ENCODE measurements around the gene FCHSD2. TPM values are rescaled to one million over a fixed set of nuclear protein-coding genes. Genes with fewer than 3 reads are reported as not detected.

FCHSD2 gene
- total and polyA plus RNA-seq, 2 of the 8 experiments (the other 6 are each of a cell fraction or from before 2014, with no cell fraction given): 4.1 to 7.8 TPM

- no peak overlapping the region for H4K5ac ChIP-seq (ENCODE audit: insufficient read length, low read depth, low read length)
- H2BK5ac ChIP-seq (ENCODE audit: low read depth, low read length): no peak overlapping the region
- H4K91ac ChIP-seq (replicated peaks; ENCODE audit: insufficient read length, low read length): no peak overlapping the region
- no peaks in the 10 kb centered on the region for H4K20me1 ChIP-seq (replicated peaks in 1 of 2; ENCODE audit: control insufficient read depth in 1 of 2, insufficient read depth in 2 of 2, low read length in 2 of 2)
- H3K14ac ChIP-seq (ENCODE audit: insufficient read length): no peak overlapping the region
- no peaks in the 10 kb centered on the region for H3K79me1 ChIP-seq (ENCODE audit: low read depth, low read length)
- no peak overlapping the region for H3K4ac ChIP-seq (replicated peaks; ENCODE audit: insufficient read length, low read depth, low read length)
- no peak overlapping the region for H3K23ac ChIP-seq (ENCODE audit: insufficient read length)
- no peak for FAIRE-seq
- ChIA-PET CTCF (ENCODE audit: partially characterized antibody) (interaction anchor here (1.2 to 9.4 kb wide), 4 partner anchors 10 to 342 kb away, joined by 3 to 258 read pairs (median 27); no protein-coding TSS in a partner anchor), POLR2A (ENCODE audit: partially characterized antibody) (no interaction called here)
- H3K23me2 ChIP-seq (ENCODE audit: low read depth, low read length): no peaks in the 10 kb centered on the region
- H2BK15ac ChIP-seq (ENCODE audit: low read length): no peak overlapping the region
- no peak overlapping the region for H2BK12ac ChIP-seq (ENCODE audit: low read depth, low read length)
- H2AFZ ChIP-seq (ENCODE audit: low read length): no peak overlapping the region
- DNase-seq (ENCODE audit: low read depth in 1 of 2, low spot score in 2 of 2): no peak
- H3K4me3 ChIP-seq (ENCODE audit: extremely low read depth in 1 of 4, insufficient read depth in 2 of 4, low read depth in 3 of 4, low read length in 4 of 4): no peak overlapping the region
- no peak overlapping the region for H3K18ac ChIP-seq (ENCODE audit: extremely low read depth, low read length)
- no peak overlapping the region for H2BK120ac ChIP-seq (replicated peaks; ENCODE audit: low read depth, low read length)
- no peak overlapping the region for H2BK20ac ChIP-seq (ENCODE audit: low read length)
- H3K4me2 ChIP-seq (ENCODE audit: insufficient read depth in 1 of 2, low read depth in 2 of 2, low read length in 2 of 2): no peak overlapping the region
- no peak overlapping the region for H3K56ac ChIP-seq (replicated peaks; ENCODE audit: insufficient read length, low read depth, low read length)
- no peaks in the 10 kb centered on the region for H3K9me3 ChIP-seq (ENCODE audit: insufficient read depth in 2 of 2, low read depth in 1 of 2, low read length in 1 of 2)
- no peak overlapping the region for H3K9ac ChIP-seq (replicated peaks in 1 of 4; ENCODE audit: extremely low read depth in 1 of 4, low read depth in 3 of 4, low read length in 3 of 4)
- H3K27me3 ChIP-seq (replicated peaks in 1 of 4; ENCODE audit: control insufficient read depth in 3 of 4, extremely low read depth in 1 of 4, insufficient read depth in 3 of 4, low read length in 3 of 4): no peaks in the 10 kb centered on the region
- no peak overlapping the region for H3K27ac ChIP-seq (ENCODE audit: low read depth, low read length)
- H2AK5ac ChIP-seq (ENCODE audit: low read depth, low read length): no peak overlapping the region
- no peaks in the 10 kb centered on the region for H3K36me3 ChIP-seq (ENCODE audit: control insufficient read depth in 2 of 4, insufficient read depth in 4 of 4, low read length in 3 of 4)
- 89% methylated on average over 4 of the region's 4 CpGs; no CpG with 5 or more reads in 1 of the 2 experiments for WGBS, 2 experiments (ENCODE audit: extremely low coverage in 1 of 2, insufficient coverage in 1 of 2, insufficient read length in 1 of 2, insufficient replicate concordance in 2 of 2, low coverage in 1 of 2, low lambda C conversion rate in 2 of 2, missing lambda C conversion rate in 1 of 2)
- H3K4me1 ChIP-seq (replicated peaks in 1 of 4; ENCODE audit: control insufficient read depth in 3 of 4, insufficient read depth in 4 of 4, low read length in 3 of 4): peaks cover 0 to 5% (median 3%) of the 10 kb centered on the region in 4 experiments; a peak in 2 of 7 replicates
- H4K8ac ChIP-seq (ENCODE audit: extremely low read depth, insufficient read depth, low read length): no peak overlapping the region
- no peaks in the 10 kb centered on the region for H3K79me2 ChIP-seq (ENCODE audit: control insufficient read depth in 1 of 2, insufficient read depth in 2 of 2, low read length in 2 of 2)
- TF ChIP-seq RXRA (IDR thresholded peaks at IDR 0.05; ENCODE audit: insufficient read depth, low read depth, low read length) (no peak), SIN3A (conservative IDR thresholded peaks at IDR 0.05 in 1 of 2, IDR thresholded peaks at IDR 0.05 in 1 of 2; ENCODE audit: low read depth in 1 of 2, low read length in 2 of 2) (no peak), SIRT6 (IDR thresholded peaks at IDR 0.05; ENCODE audit: low read length) (no peak), TBP (IDR thresholded peaks at IDR 0.05; ENCODE audit: low read depth, low read length) (no peak), CEBPB (IDR thresholded peaks at IDR 0.05; ENCODE audit: low read depth, low read length) (no peak), TAF1 (IDR thresholded peaks at IDR 0.05; ENCODE audit: low read depth, low read length) (no peak), KDM1A (IDR thresholded peaks at IDR 0.05; ENCODE audit: borderline replicate concordance, low read length) (no peak), BACH1 (IDR thresholded peaks at IDR 0.05; ENCODE audit: low read length) (no peak), EZH2 (IDR thresholded peaks at IDR 0.05; ENCODE audit: low read depth, low read length, severe bottlenecking) (no peak), FOSL1 (IDR thresholded peaks at IDR 0.05; ENCODE audit: insufficient read depth, low read depth, low read length) (no peak), NANOG (IDR thresholded peaks at IDR 0.05; ENCODE audit: insufficient read depth, low read depth, low read length, poor library complexity, severe bottlenecking) (no peak)
- TF ChIP-seq, protein P1, sequence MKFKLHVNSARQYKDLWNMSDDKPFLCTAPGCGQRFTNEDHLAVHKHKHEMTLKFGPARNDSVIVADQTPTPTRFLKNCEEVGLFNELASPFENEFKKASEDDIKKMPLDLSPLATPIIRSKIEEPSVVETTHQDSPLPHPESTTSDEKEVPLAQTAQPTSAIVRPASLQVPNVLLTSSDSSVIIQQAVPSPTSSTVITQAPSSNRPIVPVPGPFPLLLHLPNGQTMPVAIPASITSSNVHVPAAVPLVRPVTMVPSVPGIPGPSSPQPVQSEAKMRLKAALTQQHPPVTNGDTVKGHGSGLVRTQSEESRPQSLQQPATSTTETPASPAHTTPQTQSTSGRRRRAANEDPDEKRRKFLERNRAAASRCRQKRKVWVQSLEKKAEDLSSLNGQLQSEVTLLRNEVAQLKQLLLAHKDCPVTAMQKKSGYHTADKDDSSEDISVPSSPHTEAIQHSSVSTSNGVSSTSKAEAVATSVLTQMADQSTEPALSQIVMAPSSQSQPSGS (IDR thresholded peaks at IDR 0.05; ENCODE audit: low read length): no peak
Observed at GRCh38 chr11:73172992-73173656, 31.0 kb upstream of the FCHSD2 start.
